Tongue (tissue), 2 donors: ENCODE results near the gene DNAJC18. TPM values are rescaled to one million over a fixed set of nuclear protein-coding genes. Genes with fewer than 3 reads are reported as not detected.
A peak's percentile ranks its signal among the peaks of the same experiment; 100 is the strongest.
"Not testable (repeated sequence)": the region's sequence is repeated elsewhere in the genome, so short reads cannot be mapped to it uniquely, and the experiment has no call there.

Experiments used
- DNase-seq: peaks from one replicate; pipeline ENCODE4 v3.0.0-alpha.2; 2015
- total RNA-seq: library from RNA; depleted of rRNA; stranded (reverse); fragments of >200 nt; gene quantifications from one replicate; pipeline ENCODE4 v1.2.3, GENCODE V29; 2014

The DNAJC18 gene
- total RNA-seq, 1 donor from 2014 or later, result 21.8 TPM

GRCh38 chr5:139461176-139461575 lies 21.9 kb upstream of the DNAJC18 start:
- DNase-seq, result no peak

- no peak for DNase-seq
Observed at GRCh38 chr5:139460455-139460854, 21.1 kb upstream of the DNAJC18 start.

DNA sequence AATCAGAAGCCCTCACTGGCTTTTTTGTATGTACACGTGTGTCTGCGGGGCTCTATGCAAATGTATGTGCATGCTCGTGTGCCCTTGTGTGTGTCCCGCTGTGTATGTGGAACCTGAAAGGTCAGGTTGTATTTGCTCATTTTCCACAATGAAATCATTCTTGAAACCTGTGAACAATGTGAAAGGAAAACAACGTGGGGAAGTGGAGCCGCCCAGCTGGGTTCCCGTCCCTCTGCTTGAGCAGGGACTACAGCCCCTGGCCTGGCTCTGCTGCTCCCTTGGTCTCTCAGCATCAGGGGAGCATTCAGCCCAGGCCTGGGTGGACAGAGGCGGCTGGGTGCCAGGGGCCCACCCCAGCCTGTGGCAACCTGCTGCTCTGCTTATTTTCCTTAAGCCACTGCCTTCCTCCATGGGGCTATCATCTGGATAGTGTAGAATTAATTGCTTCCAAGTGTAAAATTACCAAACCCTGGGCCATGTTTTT lies 20.2 kb upstream of the DNAJC18 start:
- DNase-seq, result no peak

DNA sequence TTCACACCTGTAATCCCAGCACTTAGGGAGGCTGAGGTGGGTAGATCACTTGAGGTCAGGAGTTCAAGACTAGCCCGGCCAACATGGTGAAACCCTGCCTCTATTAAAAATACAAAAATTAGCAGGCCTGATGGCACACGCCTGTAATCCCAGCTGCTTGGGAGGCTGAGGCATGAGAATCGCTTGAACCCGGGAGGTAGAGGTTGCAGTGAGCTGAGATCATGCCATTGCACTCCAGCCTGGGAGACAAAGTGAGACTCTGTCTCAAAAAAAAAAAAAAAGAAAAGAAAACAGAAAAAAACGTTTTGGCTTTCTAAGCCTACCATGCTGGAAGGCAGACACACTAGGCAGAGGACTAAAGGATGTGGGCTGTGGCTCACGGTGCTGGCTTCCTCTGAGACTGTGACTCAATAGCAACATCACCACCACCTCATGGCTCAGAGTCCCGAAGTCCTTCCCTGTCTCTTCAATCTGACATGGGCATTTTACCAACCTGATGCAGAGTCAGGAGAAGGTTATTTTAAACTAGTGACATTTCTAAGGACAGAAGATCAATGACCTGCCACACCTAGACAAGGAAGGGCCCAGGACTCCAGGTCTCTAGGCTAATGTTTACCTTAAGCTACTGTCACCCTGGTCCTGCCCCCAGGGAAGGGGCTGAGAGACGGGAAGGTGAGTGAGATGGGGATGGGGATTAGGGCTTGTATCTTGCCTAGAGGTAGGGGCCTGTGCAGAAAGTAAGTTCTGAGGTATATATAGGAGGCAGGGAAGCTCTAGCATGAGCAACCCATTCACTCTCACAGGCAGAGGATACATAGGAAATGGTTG lies 19.5 kb upstream of the DNAJC18 start:
- no peak for DNase-seq

- no peak for DNase-seq
Observed at GRCh38 chr5:139457653-139458306, 18.5 kb upstream of the DNAJC18 start.

- DNase-seq, result no peak
Observed at GRCh38 chr5:139457241-139457640, 17.9 kb upstream of the DNAJC18 start.

- DNase-seq, result no peak
Observed at GRCh38 chr5:139456776-139457175, 17.5 kb upstream of the DNAJC18 start.

DNA sequence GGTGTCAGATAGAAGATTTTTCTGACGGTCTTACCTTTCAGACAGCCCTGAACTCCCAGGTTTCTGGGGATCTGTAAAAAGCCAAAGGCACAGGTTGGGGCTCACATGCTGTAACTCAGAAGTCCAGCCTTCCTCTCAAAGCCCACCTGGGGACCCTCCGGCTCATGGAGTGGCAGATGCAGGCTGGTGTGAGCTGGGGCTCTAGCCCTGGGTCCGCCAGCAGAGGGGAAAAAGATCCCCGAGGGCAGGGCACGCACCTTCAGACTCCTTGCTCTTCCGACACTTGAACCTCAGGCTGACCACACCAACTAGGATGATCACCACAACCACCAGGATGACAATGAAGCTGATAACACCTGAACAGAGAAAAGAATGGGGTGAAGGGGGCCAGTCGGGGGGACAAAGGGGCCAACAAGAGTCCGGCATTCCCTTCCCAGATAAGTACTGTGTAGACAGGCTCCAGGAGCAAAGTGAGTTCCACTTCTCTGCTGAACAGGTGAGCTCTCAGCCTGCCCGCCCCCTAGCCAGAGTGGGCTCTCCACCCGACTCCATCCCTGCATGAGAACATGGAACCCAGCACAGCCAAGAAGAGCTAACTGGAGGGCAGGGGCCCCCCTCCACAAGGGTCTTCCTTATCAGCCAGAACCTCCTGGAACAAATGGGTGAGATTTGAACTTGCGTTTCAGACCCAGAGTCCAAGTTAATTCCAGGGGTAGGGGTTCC lies 15.4 kb upstream of the DNAJC18 start:
- no peak for DNase-seq

GRCh38 chr5:139453683-139454567 lies 14.6 kb upstream of the DNAJC18 start:
- DNase-seq, result no peak

- DNase-seq, result no peak
Observed at GRCh38 chr5:139451878-139452660, 12.7 kb upstream of the DNAJC18 start.

GRCh38 chr5:139451176-139451575 lies 11.9 kb upstream of the DNAJC18 start:
- DNase-seq, result no peak

DNA sequence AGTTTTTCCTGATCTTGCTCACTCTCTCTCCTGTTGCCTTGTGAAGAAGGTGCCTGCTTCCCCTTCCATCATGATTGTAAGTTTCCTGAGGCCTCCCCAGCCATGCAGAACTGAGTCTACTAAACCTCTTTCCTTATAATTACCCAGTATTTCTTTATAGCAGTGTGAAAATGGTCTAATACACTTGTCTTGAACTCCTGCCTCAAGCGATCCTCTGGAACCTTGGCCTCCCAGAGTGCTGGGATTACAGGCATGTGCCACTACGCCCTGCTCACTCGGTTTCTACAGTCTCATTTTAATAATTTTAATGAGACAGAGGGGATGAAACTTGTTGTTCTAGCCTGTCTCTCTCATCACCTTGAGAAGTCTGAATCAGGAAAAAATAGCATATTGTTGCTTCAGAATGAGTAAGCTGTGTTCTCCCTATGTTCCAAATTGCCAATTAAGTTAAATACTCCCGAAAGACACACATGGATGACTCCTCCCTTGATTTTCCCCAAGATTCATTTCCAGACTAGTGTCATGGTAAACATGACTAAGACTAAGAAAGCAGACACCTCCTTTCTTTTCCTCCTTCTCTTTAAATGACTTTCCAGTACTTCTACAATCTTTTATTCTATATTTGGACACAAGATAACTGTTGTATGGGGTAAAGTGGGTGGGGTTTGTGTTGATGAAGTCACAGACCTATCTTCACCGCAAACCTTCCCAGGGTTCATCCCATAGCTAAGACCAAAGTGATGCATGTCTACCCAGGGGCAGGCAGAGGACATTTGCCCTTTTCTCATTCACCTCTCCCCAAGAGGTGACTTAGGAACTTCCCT lies 7.8 kb upstream of the DNAJC18 start:
- DNase-seq, result no peak

GRCh38 chr5:139445325-139446170 lies 6.2 kb upstream of the DNAJC18 start:
- DNase-seq, result peak; percentile 31

DNA sequence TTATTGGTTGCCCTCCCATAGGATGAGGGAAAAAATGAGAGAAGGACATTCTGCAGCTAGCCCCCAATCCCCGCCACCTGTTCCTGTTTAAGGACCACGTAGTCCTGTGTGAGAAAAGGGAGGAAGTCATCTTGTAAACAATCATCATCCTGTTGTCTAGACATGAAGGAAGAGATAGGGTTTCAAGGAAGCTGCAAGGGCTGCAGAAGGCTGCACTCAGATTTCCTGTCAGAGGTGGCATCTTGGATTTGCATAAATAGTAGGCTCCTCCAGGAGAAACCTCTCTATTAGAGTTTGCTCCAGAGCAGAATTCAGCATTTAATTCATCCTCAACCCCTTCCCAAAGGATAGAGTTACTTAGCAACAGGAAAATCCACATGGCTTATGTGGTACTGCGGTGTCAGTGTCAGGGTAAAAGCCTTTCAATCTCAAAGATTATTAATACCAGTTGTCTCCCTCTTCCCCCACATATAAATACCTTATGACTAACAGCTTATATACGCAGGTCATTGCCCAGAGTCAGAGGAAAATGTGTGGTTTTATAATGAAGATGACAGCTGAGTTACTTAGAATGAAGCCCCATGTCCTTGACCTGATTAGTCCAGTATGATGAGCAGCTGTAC lies 4.6 kb upstream of the DNAJC18 start:
- DNase-seq, result peak; percentile 35

- not testable (repeated sequence) for DNase-seq
Observed at GRCh38 chr5:139440416-139440815, 1.1 kb upstream of the DNAJC18 start.

DNA sequence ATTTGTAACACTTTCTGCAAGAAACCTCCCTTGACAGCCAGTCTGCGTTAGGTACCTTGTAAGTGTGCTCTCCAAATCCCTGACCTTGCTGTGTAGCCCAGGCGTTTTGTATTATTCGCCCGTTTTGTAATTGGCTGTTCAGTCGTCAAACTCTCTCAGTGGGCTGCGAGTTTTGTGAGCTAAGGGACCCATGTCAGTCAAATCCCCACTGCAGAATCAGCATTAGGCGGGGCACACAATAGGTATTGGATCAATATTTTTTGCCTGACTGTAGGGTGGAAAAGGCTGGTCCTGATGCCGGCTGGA lies 665 bp downstream of the DNAJC18 start:
- no peak for DNase-seq

DNA sequence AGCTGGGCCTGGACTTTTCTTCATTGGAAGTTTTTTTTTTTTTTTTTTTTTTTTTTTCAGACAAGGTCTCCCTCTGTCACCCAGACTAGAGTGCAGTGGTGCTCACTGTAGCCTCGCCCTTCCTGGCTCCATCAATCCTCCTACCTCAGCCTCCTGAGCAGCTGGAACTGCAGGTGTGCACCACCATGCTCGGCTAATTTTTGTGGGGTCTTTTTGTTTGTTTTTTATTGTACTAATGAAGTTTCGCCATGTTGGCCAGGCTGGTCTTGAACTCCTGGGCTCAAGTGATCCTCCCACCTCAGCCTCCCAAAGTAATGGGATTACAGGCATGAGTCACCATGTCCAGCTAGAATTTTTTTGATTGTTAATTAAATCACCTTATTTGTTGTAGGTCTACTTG lies 3.6 kb downstream of the DNAJC18 start:
- DNase-seq, result no peak

DNA sequence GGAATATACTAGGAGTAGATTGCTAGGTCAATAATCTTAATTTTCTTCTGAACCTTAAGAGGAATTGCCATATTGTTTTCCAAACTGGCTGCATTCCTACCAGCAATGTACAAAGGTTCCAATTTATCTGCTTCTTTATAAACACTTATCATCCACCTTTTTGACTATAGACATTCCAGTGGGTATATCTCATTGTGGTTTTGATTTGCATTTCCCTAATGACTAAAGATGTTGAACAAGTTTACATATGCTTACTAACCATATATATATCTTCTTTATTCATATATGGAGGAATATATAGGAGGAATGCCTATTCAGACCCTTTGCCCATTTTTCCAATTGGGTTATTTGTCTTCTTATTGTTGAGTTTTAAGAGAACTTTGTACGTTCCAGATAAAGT lies 7.6 kb downstream of the DNAJC18 start:
- no peak for DNase-seq

DNA sequence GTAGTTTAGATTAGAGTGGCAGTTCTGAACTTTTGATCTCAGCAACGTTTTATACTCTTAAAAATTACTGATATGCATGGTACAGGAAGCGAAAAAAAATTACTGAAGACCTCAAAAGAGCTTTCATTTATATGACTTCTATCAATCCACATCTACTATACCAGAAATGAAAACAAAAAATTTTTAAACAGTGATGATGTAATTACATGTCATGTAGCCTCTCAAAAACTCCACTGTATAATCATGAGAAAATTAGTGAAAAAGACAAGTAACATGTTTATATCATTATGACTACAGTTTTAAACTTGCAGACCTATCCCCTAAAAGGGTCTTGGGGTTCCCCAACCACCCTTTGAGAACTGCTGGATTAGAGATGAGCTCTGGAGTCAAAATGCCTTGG lies 9.3 kb downstream of the DNAJC18 start:
- DNase-seq, result no peak
